Kasumi-1 (cell line): ENCODE results near the gene TNS3.
"Not testable (repeated sequence)": the region's sequence is repeated elsewhere in the genome, so short reads cannot be mapped to it uniquely, and the experiment has no call there.

Source experiments
- DNase-seq, 2 experiments: peaks; one replicate each; lab custom pipeline; 2025; lab: John Stamatoyannopoulos, UW

TNS3 gene

DNA sequence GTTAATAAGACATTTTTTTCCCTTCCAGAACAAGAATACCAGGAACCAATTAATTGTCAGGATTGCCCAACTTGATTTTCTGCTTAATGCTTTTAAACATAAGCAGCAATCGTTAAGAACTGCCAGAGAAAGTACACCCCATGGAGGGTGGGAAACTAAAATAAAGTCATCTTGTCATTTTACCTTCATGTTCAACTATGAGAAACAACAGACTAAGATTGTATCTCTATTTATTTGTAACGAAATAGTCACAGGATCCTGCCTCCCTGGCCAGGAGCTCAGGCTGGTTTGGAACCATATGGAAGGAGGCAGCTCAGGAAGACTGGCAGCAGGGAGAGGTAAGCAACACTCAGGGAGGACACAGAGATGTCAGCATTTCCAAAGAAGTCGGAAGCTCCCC lies 129.6 kb downstream of the TNS3 start:
- DNase-seq: no peak

DNA sequence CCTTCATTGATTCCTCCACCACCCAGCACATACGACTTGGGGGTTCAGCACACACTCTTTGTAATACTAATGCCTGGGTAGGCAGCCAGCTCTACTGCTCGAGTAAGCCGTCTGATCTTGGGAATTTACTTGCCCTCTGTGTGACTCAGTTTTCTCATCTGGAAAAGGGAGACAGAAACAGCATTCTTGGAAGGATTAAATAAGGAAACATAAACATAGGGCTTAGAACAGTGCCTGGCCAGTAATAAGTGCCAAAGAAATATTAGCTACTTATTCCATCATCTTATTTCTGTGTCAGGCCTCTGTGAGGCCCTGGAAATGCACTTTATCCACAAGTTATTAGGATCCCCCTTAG lies 130.1 kb downstream of the TNS3 start:
- DNase-seq: no peak

DNA sequence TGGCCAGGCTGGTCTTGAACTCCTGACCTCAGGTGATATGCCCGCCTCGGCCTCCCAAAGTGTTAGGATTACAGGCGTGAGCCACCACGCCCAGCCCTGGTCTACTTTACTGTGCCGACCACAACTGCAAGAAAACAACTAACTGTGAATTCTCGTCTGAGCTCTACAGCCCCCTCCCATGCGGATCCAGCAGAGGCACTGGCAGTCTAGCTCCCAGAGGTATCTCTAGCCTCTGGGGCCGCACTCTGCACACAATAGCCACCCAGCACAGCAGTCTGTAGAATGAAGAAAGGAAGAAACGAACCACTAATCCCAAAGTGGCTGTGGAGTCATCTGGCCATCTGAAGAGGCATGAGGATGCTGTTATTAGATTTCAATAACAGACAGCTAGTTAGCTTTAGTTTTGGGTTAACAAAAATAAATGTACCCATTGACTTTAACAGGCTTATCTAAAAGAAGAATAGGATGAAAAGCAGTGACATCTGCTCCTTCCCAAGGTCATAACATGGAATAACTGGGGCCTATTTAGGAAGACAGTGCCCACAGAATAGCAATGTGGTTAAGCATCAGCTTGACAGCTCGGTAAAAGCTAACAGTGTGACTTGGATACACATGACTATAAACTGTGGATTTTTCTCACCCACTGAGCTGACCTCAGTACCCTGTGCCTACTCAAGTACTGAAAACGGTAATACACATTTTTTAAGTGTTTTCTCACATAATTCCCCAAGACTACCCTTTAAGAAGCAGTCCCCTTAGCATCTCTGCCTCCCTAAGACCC lies 131.9 kb downstream of the TNS3 start:
- no peak for DNase-seq

DNA sequence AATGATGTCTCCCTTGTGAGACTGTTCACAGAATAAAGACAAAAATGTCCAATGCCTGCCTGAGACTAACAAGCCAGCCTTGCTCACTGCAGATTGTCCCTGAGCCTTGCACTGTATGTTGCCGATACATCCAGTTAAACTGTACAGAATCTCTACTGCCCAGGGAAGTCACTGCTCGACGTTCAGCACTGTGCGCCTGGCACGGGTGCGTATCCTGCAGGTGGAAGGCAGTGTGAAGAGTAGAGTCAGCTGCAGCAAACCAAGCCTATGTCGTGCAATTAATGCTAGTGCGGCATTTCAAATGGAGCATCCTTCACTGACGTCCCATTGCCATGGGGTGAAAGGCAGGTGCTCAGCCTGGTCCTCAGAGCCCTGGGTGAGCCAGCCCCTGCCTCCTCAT lies 132.9 kb downstream of the TNS3 start:
- DNase-seq: no peak

DNA sequence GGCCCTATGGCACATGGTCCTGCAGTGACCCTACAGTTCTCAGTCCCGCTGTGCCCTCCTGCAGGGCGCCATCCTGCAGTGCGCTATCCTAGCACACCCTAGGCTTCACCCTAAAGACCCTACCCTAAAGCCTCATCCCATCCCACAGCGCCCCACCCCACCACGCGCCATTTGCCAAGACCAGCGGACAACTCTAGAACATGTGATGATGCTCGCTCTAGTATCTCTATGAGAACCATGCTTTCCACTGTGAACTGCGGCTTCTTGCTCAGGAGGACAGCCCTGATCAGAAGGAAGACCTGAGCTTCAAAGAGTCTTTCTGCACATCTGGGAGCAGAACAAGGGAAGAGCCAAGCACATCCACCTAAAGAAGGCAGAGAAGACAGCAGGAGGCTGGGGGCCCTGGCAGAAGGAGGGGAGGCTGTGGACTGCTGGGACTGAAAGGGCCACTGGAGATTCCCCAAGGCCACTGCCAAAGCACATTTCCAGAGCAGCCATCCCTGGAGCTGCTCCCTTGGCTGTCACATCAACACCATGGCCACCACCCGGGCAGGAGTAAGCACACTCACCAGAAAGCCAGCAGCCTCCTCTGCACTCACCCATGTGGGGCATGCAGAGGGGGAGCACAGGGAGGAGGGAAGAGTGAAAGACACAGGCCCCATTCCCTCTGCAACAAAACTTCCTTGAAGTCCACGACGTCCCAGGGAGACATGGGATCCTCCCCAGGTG lies 134.1 kb downstream of the TNS3 start:
- DNase-seq: no peak

DNA sequence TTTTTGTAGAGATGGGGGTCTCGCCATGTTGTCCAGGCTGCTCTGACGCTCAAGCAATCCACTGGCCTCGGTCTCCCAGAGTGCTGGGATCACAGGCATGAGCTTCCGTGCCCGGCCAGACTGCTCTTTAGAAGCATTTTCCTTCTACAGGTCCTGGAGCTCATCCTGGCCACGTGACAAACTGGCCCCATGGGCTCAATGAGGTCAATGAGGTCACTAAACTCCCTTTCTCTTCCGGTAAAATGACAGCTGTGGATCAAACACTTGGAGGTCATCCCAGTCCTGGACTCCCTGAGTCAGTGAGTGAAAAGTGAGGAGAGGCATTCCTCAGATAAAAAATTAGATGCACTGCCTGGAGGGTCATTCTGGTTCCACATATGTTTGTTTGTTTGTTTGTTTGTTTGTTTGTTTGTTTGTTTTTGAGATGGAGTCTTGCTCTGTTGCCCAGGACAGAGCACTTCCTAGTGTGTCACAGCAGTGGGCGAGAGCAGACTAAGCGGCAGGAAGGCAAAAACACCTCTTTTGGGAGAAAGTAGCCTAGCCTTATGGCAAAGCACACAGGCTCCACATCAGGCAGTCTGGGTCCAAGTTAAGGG lies 134.9 kb downstream of the TNS3 start:
- DNase-seq: no peak

DNA sequence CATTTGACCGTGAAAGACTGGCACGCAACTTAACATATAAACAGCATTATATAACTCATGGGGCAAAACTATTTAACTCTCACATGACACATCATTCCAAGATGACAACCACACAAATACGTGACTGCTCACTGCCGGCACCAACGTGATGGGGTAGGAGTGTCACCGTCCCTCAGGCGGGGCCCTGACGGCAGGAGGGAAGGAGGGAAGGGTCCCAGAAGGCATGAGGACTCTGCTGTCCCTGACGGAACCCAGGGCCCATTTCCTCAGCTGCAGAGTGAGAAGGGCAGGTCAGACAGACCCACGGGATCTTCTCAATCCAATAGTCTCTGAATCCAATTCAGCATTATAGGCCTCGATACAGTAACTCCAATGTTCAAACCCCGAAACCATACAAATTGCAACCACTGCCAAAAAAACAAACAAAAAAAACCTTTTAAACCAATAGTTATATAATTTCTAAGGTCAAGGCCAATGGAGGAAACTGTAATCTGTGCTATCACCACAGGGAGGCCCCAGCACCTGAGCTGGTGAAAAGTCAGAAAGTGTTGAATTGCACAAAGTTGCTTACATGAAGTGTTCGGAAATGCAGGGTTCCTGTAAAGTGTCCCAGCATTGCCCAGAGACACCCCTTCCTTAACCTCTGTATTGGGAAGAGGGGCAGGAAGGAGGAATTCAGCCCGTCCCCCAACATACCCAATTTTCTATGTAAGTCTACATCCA lies 137.4 kb downstream of the TNS3 start:
- peak; percentile 3 to 10 for DNase-seq

DNA sequence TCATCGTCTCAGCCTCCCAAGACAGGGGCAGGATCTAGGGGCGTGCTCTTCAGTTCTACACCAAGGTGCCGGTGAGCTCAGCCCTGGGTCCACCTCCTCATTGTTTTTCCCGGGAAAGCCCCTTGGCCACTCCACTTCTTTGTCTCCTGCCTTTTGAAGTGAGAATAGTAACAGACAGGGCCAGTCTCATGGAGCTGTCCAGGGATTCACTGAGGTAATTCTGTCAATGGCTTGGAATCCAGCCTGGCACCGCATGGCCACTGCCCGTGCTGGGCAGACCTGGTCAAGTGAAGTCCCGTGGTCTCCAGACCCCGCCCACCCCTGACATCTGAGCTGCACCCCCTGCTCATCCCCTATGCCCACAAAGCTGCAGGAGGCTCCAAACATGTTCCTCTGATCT lies 138.9 kb downstream of the TNS3 start:
- no peak for DNase-seq

DNA sequence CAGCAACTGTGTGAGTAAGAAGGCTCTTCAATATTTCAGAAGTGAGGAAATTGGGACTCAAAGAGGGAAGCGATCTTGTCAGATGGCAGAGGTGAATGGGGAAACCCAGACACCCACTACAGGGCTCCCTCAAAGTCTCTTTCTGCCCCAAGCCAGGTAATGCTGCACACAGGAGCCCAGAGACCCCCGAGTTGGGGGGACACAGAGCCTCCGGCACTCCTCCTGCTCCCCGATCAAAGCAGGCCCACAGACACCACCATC lies 139.4 kb downstream of the TNS3 start:
- no peak for DNase-seq

DNA sequence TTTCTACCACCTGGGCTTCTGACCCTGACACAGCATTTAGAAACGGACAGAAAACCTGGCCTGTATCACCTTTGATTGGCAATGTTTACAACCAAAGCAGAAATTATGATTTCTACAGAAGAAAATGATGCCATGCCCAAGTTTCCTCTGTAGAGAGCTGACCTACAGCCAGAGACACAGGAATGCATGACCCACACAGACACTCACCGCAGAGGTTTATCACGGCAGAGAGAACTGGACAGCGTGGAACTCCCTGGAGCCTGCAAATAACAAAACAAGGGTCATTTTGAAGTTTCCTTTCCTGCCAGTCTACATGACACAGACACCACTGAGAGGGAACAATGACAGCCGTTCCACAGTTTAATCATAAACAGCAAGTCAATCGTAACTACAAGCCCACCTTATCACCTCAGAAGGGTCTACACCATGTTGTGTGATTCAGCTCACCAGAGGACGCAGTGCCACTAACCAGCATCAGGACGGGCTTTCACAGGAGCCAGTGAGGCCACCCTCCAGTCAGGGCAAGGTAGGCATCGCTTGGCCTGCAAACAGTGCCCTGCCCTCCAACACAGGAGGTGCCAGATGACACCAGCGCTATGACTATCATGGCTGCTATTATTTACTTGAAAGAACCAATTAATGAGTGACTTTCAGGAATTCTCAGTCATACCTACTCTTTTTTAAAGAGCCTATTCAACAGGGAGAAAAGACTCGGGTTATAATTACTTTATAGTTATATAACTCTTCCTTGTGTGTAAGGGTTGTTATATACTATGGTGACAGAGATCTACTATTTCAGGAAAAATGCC lies 139.9 kb downstream of the TNS3 start:
- DNase-seq: no peak

DNA sequence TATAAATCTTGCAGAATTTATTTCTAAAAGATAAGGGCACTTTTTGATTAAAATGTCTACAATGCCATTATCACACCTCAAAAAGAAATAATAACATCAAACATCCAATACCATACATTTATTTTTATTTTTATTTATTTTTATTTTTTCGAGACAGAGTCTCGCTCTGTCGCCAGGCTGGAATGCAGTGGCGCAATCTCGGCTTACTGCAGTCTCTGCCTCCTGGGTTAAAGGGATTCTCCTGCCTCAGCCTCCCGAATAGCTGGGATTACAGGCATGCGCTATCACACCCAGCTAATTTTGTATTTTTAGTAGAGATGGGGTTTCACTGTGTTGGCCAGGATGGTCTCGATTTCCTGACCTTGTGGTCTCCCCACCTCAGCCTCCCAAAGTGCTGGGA lies 140.9 kb downstream of the TNS3 start:
- DNase-seq: not testable (repeated sequence)

DNA sequence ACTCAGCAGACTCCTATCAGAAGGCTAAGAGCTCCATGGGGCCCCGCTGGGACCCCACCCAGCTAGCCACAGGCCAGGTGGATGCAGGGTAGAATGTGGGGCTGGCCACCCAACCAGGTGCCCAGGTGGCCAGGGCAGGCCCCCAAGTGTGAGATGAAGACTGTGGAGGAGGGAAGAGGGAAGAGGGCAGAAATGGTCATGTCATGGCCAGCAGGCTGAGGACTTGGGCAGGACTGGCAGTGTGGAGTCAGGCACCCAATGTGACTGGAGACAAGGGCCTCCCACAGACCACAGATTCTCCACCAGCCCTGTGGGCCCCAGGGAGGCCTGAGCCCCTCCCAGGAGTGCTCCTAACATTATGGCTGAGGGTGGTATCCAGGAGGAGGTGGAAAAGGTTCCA lies 141.6 kb downstream of the TNS3 start:
- no peak for DNase-seq

DNA sequence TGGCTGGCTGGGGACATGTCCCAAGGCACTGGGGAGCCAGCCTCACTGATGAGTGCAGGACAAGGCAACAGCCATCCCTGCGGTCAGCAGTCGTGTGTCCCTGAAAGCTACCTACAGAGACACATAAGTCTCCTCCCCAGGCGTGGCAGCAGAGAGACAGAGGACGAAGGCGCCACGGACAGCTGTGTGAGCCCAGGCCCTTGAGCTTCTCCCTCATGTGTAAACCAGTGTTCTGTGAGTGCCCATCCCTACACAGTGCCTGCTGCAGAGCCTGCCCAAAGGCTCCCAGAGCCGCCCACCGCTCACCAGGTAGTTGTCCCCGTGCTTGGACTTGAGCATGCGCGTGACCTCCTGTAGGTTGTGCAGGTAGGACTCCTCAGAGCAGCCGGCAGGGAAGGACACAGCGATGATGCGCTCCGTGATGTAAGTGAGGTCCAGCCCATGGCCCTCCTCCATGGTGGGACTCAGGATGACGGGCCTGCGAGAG lies 142.7 kb downstream of the TNS3 start:
- no peak for DNase-seq

DNA sequence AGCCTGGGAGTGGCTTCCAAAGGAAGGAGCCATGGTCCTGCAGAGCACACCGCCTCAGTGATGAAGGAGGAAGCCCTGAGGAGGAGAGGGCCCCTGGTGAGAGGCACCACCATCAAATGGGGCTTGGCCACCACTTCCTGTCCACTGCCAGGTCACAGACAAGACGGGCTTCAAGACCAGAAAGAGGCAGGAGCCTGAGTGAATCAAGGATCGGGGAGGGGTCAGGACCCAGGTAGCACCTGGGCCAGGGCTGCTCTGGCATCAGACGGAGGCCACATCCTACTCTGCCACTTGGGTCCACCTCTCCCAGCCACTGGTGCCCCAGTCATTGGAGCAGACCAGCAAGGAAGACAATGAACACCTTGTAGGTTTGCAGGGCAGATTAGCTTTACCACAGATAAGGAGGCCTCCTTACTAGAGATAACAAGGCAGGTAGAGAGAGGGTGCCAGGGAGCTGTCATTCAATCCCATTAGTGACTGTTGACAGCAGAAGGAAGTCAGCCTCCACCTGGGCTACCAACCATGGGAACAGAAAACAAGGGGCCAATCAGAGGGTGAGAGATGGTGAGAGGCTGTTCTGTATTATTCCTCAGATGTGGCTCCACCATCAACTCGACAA lies 143.4 kb downstream of the TNS3 start:
- DNase-seq: no peak

DNA sequence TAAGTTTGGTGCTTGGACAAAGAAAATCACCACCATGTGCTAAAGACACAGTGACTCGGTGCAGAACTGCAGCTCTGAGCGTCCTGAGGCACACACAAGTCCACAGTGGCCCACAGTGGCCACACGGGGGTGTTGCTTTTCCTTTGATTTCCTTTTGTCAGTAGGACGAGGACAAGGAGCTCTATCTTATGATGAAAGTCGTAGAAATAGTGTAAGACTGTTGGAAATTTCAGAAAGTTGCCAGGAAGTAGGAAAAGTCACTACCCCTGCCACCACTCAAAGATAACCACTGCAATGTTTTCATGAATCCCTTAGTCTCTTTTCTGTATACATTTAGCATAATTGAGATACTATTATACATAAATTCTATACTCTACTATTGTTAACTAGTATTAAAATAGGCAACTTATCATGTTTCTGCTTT lies 146.0 kb downstream of the TNS3 start:
- peak; percentile 44 to 46 for DNase-seq

DNA sequence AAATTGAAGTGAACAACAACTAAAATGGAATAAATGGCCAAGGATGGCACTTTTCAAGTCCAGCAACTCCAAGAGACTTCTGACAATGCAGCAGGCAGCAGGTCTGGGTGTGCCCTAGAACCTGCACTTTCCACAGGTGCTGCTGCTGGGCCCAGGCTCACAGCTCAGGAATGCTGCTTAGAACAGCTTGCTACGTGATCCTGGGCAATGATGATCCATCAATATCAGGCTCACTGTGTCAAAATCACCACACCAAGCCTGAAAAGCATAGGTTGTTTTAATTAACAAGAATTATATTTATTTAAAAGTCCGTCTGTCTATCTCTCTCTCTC lies 148.4 kb downstream of the TNS3 start:
- DNase-seq: no peak

DNA sequence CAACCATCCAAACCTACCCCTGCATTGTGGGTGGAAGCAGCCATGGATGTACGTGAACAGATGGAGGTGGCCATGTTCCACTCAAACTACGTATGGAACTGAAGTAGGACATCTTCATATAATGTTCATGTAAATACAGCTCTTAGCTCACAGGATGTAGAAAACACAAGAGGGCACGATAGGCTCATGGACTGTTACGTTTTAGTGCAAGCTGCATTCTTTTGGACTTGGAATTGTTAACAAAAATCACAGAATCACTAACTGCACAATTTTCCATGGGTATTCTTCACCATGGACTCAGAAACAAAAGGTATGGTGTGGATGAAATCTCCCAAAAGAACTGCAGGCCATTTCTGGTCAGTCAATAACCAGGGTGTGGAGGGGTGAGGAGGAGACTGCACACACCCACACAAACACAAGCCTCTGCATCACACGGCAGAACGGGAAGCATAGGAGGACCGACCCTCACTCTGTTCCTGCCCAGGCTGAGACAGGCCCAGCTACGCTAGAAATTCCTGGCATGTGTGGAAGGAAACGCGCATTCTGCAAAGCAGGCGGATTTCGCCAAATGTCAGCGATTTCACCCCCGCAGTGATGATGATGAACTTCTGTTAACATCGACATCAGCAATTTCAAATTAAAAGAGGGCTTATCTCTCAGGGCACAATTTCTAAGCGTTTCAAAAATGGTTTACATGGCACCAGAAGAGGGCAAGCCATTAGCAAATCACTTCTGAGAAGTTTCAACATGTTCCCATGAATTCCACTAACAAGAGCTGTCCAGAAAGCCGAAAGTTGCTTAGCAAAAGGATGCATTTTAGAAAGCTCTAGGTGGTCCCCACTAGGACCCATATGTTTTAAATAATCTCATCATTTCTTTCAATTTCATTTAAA lies 149.0 kb downstream of the TNS3 start:
- no peak for DNase-seq

DNA sequence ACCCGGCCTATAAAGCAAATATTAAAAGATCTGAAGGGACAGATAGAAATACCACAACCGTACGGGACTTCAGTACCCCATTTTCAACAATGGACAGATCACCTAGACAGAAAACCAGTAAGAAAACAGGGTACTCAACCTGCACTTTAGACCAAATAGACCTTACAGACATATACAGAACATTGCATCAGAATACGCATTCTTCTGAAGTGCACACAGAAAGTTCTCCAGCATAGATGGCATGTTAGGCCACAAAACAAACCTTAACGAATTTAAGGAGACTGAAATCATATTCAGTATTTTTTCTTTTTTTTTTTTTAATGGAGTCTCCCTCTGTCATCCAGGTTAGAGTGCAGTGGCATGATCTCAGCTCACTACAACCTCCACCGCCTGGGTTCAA lies 151.5 kb downstream of the TNS3 start:
- DNase-seq: no peak

DNA sequence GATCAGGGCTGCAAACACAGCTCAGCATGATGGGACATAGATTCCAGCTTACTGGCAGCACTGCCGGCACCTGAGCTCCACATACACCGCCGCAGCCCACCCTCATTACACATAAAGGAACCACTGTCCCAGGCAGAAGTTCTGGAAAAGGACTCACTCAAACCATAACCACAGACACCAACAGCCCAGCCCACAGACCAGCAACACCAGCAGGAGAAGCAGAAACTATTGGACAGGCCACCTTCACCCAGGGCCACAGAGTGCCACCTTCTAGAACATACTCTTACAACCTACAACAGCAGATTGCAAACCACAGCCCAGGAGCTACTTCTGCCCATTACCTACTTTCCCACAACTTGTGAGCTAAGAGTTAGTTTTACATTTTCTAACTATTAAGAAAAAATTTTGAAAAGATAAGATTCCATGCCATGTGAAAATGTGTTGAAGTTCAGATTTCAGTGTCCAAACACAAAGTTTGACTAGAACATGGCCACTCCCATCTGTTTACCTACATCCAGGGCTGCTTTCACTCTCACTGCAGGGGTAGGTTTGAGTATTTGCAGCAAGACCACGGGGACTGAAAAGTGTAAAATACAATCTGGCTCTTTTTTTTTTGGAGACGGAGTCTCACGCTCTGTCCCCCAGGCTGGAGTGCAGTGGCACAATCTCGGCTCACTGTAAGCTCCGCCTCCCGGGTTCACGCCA lies 153.0 kb downstream of the TNS3 start:
- DNase-seq: no peak
